SK-N-MC (cell line): Measurements from ENCODE around the gene MFAP3.

ENCODE experiments used
- EZH2 ChIP-seq: fragments of 200-600 bp; sonication (generic); IDR thresholded peaks from one replicate; pipeline ENCODE4 v1.6.1; 2017; ENCODE audit warnings: antibody characterized with exemption
- FOXP2 ChIP-seq: optimal IDR thresholded peaks from 2 replicates; pipeline ENCODE3; 2011; ENCODE audit warnings: mild to moderate bottlenecking, moderate library complexity; ENCODE audit not compliant: insufficient read depth; ENCODE audit errors: extremely low read length, control extremely low read depth
- POLR2AphosphoS5 ChIP-seq: IDR thresholded peaks from 2 replicates; pipeline ENCODE4 v1.6.1; 2012; ENCODE audit warnings: mild to moderate bottlenecking, low read depth, low read length, borderline replicate concordance

DNA sequence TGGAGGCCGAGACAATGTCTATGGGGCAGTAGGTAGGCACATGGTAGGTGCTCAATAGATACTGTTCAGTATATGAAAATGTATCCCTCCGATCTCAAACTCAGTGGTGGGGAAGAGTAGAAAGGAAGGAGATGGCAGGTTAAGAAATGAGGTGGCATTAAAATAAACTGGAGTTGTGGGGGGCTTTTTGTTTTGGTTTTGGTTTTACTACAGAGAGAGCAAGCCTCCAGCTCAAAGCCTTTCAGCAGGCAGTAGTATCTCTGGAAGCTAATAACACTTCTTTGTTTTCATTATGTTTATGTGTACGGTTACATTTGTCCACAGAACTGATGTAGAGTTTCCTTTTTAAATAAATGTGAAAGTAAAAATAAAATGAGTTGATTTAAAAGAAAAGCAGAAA, 8.6 kb downstream of the MFAP3 start:
- TF ChIP-seq EZH2 = no peak
- no peak for TF ChIP-seq POLR2AphosphoS5
- no peak for TF ChIP-seq FOXP2
